GM18502 (cell line): ENCODE results near the gene AKAP5.

Experiments used
- ATAC-seq: cut with Tn5 transposase; IDR thresholded peaks from one replicate; pipeline ENCODE4 v1.9.1; 2021; ENCODE audit warnings: mild to moderate bottlenecking; ENCODE audit not compliant: unreplicated experiment, poor library complexity

Gene AKAP5

DNA sequence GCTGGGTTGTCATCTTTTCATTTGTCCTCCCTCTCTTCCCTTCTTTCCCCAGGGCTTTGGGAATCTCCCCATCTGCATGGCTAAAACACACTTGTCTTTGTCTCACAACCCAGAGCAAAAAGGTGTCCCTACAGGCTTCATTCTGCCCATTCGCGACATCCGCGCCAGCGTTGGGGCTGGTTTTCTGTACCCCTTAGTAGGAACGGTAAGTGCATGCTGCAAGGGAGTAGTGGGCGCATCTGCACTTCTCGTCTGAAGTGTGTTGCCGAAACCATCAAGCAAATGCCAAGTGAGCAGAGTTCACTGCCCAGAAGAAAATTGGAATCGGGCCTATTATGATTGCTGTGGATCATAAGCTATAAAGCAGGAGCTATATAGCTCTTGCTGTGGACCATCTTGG, 10.6 kb upstream of the AKAP5 start:
- ATAC-seq: no peak

GRCh38 chr14:64459405-64460136, 5.7 kb upstream of the AKAP5 start:
- no peak for ATAC-seq

DNA sequence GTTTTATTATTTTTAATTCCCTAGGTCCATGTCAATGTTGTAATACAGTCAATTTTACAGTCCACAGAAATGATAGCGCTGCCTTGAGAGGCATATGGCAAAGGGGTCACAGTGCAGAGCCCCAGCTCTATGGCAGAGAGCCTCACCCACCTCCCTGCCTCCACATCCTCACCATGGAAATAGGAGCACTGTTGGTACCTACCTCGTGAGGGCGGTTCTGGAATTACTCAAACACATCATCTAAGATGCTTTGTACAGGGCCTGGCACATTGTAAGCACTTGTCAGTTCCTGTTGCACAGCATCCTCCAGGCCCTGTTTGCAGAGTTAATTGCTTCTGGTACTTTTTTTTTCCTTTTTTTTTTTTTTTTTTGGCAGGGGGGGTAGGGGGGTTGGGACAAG, 4.1 kb upstream of the AKAP5 start:
- no peak for ATAC-seq

- no peak for ATAC-seq
These were observed 2.1 kb upstream of the AKAP5 start for GRCh38 chr14:64463195-64463594.

- ATAC-seq: no peak
These were observed 1.4 kb upstream of the AKAP5 start for GRCh38 chr14:64463873-64464272.

- ATAC-seq: no peak
These were observed 648 bp upstream of the AKAP5 start for GRCh38 chr14:64464651-64465050.

- ATAC-seq: peak; percentile 7
These were observed 694 bp downstream of the AKAP5 start for GRCh38 chr14:64465831-64466554.

DNA sequence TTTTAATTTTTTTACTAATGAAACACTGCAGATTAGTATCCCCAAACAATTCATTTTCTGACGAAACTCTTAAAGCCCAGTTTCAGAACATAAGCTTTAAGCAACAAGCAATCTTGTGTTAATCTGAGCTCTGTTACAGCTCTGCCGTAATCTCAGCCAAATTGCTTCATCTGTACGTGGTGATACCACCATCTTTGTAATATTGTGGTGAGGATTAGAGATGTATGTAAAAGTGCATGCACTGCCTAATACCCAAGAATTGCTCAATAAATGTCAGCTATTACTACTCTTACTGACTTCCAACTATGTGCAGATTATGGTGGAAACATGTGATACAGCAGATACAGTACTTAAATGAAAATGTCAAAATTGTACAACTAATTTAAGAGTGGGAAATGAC, 1.8 kb downstream of the AKAP5 start:
- no peak for ATAC-seq

- no peak for ATAC-seq
These were observed 2.3 kb downstream of the AKAP5 start for GRCh38 chr14:64467566-64467965.

- no peak for ATAC-seq
These were observed 3.2 kb downstream of the AKAP5 start for GRCh38 chr14:64468451-64468850.

GRCh38 chr14:64474041-64474440, 8.7 kb downstream of the AKAP5 start:
- no peak for ATAC-seq

DNA sequence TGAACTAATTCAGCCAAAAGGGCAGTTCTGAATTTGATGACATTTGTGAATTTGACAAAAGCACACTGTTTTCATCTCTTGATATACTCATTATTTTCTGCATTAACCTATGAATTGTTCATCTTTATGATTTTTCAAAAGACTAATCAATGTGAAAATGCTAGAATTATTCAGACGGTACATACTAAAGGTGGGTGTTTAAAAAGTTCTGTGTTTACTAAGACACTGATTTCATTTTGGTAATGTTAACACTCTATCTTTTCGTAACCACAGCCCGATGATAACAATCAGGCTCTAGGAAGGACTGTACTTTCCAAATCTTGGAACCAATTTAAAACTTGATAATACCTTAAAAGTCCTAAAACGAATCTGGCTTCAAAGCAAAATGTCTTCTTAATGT, 9.4 kb downstream of the AKAP5 start:
- ATAC-seq: no peak

DNA sequence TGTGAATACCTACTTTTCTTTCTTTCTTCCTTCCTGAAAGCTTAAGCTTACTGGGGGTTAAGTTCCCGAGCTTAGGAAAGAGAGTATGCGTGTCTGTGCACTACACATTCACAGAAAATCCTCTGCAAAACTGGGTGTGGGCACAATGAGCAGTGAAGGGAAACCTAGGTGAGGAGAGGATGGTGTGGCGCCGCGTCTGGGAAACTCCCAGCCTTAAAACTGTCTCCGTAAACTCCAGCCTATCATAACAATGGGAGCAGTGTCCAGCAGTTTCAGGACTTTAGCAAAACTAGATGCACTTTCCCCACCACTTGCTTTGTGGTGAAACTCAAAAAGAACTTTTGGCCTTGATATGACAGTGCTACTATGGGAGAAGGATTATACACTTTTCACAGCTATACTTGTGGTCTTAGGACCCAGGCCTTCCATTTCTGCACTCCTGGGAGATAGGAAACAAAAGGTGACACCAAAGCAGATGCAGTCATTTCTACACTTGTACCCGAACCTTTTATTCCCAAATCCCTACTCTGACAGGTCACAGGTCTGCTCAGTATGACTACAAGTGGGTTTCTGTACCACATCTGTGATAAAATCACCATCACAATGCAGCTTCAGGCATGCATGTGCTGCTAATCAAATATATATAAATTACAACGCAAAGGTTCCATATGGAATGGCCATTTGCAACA, 10.4 kb downstream of the AKAP5 start:
- no peak for ATAC-seq

DNA sequence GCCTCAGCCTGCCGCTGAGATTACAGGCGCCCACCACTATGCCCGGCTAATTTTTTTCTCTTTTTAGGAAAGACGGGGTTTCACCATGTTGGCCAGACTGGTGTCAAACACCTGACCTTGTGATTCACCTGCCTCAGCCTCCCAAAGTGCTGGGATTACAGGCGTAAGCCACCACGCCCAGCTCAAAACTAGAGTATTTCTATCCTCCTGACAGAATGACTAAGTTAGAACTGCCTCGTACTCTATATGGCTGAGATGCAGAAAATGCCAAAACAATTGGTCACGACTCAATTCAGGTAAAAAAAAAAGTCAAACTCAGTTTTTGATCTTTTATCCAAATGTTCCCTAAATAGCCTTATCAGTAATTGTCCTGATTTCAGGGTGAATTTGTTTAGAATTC, 11.1 kb downstream of the AKAP5 start:
- no peak for ATAC-seq

DNA sequence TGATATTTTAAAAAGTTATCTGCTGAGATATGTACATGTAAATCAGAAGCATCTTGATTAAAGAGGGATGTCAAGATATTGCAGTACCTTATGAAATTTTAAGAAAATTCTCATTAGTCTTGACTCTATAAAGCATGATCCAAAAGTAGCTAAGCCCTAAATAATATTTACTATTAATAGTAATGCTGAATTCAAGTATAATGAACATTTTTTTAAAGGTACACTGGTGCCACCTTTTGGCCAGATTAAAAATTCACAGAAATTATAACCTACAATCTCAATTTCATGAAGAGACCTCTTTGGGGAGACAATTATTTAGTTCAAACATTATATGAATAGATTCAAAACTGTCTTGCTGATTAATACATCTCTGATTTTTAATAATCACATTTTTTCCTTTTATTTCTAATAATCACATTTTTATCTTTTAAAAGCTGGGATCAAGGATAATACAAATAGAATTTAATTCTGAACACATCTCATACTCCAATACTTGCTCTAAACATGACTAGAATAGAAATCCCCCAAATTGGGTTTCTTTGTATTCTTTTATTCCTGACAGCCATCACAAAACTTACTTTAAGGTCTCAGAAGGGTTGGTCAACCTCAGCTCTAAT, 13.4 kb downstream of the AKAP5 start:
- no peak for ATAC-seq

GRCh38 chr14:64488590-64489099, 23.3 kb downstream of the AKAP5 start:
- ATAC-seq: no peak

GRCh38 chr14:64491637-64492036, 26.3 kb downstream of the AKAP5 start:
- ATAC-seq: no peak

DNA sequence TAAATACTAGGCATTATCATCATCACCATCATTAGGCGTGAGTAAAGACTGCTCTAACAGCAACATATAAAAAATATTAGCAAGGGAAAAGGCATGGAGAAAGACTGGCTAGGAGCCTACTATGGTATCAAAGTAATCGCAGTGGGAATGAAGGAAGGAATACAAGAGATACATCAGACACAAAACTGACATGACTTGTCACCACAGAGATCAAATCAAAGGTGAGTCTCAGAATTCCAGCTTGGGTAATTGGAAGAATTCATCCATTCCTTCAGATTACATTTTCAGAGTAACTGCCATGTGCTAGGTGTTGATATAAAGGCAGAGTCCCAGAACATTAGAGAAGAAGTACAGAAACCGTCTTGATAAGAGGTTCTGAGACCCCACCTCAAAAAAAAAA, 28.2 kb downstream of the AKAP5 start:
- no peak for ATAC-seq

GRCh38 chr14:64495252-64495651, 30.0 kb downstream of the AKAP5 start:
- ATAC-seq: no peak

GRCh38 chr14:64496764-64497163, 31.5 kb downstream of the AKAP5 start:
- no peak for ATAC-seq

DNA sequence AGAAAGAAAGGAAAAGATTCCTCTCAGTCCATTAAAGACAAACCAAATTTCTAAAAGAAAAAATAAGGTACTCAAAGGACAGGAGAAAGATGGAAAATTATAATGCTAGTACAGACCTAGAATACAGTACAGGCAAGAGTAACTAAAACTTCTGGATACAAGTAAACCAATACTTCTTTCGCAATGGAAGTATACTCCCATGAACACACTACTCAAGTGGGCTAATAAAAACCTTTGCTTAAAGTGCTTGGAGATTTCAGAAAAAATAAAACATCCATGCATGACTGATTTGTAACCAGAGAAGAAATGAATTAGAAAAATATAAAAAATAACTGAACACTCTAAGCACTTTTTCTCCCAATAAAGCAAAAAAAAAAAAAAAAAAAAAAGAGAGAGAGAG, 34.8 kb downstream of the AKAP5 start:
- no peak for ATAC-seq
